GM12874 (cell line): ENCODE measurements around the gene MAP3K12.

Experiments
- CTCF ChIP-seq: IDR thresholded peaks from 2 replicates; pipeline ENCODE4 v1.5.1; 2011; ENCODE audit warnings: low read depth, mild to moderate bottlenecking, control low read depth, low read length, moderate library complexity; ENCODE audit not compliant: insufficient read depth

The MAP3K12 gene

DNA sequence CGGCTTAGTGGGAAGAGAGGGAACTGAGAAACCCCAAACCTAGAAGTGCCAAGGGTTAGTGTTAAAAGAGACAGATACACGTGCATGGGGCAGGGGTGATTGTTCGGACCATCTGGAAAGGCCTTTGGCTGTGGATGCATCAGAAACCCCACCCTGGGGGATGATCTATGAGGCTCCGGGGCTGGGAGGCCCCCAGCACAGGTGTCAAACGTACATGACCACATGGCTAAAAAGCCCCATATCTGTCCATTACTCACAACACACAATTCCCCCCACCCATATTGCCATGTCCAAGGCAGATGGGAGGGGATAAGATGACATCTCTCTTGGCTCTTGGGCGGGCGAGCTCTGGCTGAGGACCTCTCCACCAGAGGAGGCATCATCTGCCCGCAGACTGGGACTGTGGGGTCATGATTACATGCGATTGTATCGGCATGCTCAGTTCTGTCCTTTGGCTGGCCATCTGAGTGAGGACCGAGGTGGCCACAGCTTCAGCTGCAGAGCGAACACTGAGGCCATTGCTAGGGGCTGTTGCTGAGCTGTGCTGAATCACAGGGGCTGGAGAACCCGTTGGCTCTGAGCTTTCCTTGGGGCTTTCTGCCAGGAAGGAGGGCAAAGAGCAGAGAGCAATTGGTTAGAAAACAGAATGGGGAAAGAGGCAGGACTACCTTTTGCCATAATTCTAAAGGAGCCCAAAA is 17.6 kb upstream of the MAP3K12 start:
- no peak for TF ChIP-seq CTCF

DNA sequence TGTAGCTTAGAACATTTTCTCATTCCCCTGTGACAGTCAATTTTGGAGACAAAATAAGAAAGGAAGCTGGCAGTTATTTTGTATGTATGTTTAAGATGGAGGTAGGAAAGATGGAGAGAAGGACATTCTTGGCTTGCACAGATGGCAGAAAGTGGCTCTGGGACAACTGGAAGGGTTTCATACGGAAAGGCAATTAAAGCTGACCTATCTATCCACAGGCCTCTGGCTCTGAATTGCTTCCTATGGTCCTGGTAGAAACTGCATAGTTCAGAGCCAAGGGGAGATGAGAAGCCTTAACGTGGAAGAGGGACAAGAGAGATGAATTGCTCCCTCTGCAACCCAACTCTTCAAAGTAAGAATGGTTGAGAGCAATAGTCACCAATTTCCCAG is 16.0 kb upstream of the MAP3K12 start:
- TF ChIP-seq CTCF = no peak

DNA sequence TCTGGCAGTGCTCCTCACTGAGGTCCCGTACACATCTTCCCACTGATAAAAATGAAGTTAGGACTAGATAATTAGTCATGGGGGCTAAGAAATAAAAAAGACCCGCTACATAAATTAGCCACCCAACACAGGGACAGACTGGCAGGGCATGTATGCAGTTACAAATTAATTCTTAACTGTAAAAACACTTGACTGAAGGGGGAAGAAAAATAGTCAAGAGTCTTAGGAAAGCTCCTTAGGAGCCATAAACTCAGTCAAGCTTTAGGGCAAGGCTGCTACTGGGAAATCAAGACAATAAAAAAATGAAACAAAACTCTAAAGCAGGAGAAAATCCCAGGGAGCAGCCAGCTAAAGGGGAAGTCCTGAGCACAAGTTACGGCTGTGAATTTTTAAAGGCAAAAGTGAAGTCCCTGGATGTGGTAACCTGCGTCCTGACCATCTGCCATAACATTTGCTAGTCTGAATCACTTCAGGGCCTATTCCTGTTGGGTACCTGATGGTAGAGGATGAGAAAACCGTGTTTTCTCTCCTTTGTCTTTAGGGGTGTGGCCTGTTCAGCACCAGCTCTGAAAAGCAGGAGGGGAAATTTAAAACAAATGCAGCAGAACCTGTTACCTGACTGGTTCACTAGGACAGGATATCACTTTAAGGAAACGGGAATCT is 15.5 kb upstream of the MAP3K12 start:
- no peak for TF ChIP-seq CTCF

GRCh38 chr12:53513712-53514410 is 14.6 kb upstream of the MAP3K12 start:
- TF ChIP-seq CTCF = no peak

DNA sequence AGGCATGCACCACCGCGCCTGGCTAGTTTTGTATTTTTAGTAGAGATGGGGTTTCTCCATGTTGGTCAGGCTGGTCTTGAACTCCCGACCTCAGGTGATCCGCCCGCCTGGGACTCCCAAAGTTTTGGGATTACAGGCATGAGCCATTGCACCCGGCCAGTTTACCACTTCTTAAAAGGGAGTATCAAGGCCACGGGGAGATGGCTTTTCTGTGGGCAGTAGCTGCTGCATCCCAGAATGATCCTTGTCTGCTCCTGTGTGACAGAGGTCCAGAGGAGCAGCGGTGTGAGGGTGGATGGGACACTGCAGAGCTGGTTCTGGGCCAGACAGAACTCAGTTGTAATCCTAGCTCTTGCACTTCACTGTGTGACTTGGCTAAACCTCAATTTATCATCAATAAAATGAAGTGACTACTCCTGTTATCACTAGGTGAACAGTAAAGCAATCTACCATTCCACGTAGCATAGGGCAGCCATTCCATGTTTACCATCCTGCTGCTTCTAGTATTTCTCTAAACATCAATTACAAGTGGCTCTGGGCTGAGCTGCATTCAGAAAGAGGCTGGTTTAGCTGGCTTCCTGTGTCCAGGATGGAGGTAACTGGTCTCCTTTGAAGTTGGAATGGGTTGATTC is 11.0 kb upstream of the MAP3K12 start:
- TF ChIP-seq CTCF = no peak

DNA sequence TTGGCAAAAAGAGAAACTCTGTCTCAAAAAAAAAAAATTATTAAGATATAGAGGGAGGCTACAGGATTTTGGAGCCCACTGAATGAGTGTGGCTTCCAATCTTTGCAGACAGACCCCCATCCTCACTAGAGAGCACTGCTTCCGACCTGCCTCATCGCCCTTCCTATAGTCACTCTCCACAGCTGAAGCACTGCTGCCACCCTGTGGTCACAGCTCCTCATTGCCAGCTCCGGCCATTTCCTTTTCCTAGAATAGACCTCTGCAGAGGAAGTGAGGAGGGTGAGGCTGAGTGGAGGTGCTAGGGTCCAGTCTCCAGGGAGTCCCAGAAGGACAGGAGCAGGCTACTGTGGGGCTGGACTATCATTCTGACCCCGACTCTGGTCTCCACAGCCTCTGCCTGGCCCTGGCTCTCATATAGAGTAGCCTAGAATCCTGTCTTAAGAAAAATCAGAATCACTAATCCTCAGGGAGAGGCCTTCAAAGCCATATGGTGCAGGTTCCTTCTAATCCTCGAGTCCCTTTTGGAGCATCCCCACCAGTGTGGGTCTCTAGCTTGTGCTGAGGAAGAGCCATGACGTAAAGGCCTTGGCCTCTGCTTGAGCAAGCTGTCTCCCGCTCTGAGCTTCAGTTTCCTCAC is 9.4 kb upstream of the MAP3K12 start:
- TF ChIP-seq CTCF = peak; percentile 91

DNA sequence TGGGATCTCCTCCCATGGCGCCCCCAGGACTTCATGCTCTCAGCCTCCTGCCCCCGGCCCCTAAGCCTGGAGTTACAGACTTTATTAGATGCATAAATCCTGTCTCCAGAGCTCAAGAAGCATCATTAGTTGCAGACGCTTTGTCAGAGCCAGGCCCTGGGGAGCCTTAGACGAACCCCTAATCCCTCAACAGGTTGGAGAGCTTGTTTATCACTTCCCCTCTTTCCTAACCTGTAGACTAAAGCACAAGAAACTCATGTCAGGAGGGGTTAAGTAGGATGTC is 8.3 kb upstream of the MAP3K12 start:
- no peak for TF ChIP-seq CTCF
